A549 treated with AZD9567 at 1 μM for 4 hours (cell line): Measurements from ENCODE around the gene NIBAN1. TPM values are rescaled to one million over a fixed set of nuclear protein-coding genes. Genes with fewer than 3 reads are reported as not detected.

Source experiments
- total RNA-seq: library from RNA; stranded (reverse); fragments of 200-300 nt; extraction: Qiagen RNA extraction; gene quantifications from 5 replicates; pipeline ENCODE4 v1.2.3, GENCODE V29; 2022; ENCODE audit not compliant: insufficient read depth

Gene NIBAN1, protein sequence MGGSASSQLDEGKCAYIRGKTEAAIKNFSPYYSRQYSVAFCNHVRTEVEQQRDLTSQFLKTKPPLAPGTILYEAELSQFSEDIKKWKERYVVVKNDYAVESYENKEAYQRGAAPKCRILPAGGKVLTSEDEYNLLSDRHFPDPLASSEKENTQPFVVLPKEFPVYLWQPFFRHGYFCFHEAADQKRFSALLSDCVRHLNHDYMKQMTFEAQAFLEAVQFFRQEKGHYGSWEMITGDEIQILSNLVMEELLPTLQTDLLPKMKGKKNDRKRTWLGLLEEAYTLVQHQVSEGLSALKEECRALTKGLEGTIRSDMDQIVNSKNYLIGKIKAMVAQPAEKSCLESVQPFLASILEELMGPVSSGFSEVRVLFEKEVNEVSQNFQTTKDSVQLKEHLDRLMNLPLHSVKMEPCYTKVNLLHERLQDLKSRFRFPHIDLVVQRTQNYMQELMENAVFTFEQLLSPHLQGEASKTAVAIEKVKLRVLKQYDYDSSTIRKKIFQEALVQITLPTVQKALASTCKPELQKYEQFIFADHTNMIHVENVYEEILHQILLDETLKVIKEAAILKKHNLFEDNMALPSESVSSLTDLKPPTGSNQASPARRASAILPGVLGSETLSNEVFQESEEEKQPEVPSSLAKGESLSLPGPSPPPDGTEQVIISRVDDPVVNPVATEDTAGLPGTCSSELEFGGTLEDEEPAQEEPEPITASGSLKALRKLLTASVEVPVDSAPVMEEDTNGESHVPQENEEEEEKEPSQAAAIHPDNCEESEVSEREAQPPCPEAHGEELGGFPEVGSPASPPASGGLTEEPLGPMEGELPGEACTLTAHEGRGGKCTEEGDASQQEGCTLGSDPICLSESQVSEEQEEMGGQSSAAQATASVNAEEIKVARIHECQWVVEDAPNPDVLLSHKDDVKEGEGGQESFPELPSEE
- 0.78 to 2.2 TPM (median 0.87 TPM) in 5 replicates for total RNA-seq

GRCh38 chr1:184974056-184974836, at the start of gene NIBAN1:
Gene NIBAN1 (minus strand): TSS chr1:184974508. CDS start chr1:184974356, 152 bp downstream.

Other genes starting within 250 kb of the NIBAN1 start
- 6.9 to 12.1 TPM (median 8.9 TPM) in 5 replicates for gene EDEM3, start 219.7 kb downstream of the NIBAN1 start, total RNA-seq
- gene RNF2, start 71.0 kb upstream of the NIBAN1 start, total RNA-seq: 15.3 to 26.1 TPM (median 16.1 TPM) in 5 replicates
- 11.5 to 21.1 TPM (median 11.9 TPM) in 5 replicates for gene TRMT1L, start 182.4 kb upstream of the NIBAN1 start, total RNA-seq
- 1.2 to 2.0 TPM (median 1.4 TPM) in 5 replicates for gene SWT1, start 182.7 kb upstream of the NIBAN1 start, total RNA-seq